Measurements from ENCODE around the gene SLCO3A1.
"Not testable (repeated sequence)": the region's sequence is repeated elsewhere in the genome, so short reads cannot be mapped to it uniquely, and the experiment has no call there.

Gene SLCO3A1

GRCh38 chr15:92070251-92070650, 216.7 kb downstream of the SLCO3A1 start:
- not testable (repeated sequence) for DNase-seq (ENCODE audit: low spot score)

- DNase-seq (ENCODE audit: low spot score), result no peak
Measured at GRCh38 chr15:92071045-92071634, 217.6 kb downstream of the SLCO3A1 start.

GRCh38 chr15:92073044-92073785, 219.7 kb downstream of the SLCO3A1 start:
- DNase-seq (ENCODE audit: low spot score), result no peak

- no peak for DNase-seq (ENCODE audit: low spot score)
Measured at GRCh38 chr15:92074101-92074500, 220.6 kb downstream of the SLCO3A1 start.

- DNase-seq (ENCODE audit: low spot score), result no peak
Measured at GRCh38 chr15:92074646-92075045, 221.1 kb downstream of the SLCO3A1 start.

- DNase-seq (ENCODE audit: low spot score), result no peak
Measured at GRCh38 chr15:92075764-92076163, 222.3 kb downstream of the SLCO3A1 start.

GRCh38 chr15:92076541-92076940, 223.0 kb downstream of the SLCO3A1 start:
- DNase-seq (ENCODE audit: low spot score), result no peak

GRCh38 chr15:92077353-92078085, 224.0 kb downstream of the SLCO3A1 start:
- peak; percentile 63 for DNase-seq (ENCODE audit: low spot score)

GRCh38 chr15:92078270-92078669, 224.8 kb downstream of the SLCO3A1 start:
- no peak for DNase-seq (ENCODE audit: low spot score)

GRCh38 chr15:92079047-92079446, 225.5 kb downstream of the SLCO3A1 start:
- DNase-seq (ENCODE audit: low spot score), result peak; percentile 15

GRCh38 chr15:92079647-92080255, 226.2 kb downstream of the SLCO3A1 start:
- DNase-seq (ENCODE audit: low spot score), result no peak

GRCh38 chr15:92082006-92082843, 228.7 kb downstream of the SLCO3A1 start:
- DNase-seq (ENCODE audit: low spot score), result peak; percentile 45

GRCh38 chr15:92083190-92083589, 229.7 kb downstream of the SLCO3A1 start:
- no peak for DNase-seq (ENCODE audit: low spot score)

- no peak for DNase-seq (ENCODE audit: low spot score)
Measured at GRCh38 chr15:92087211-92087610, 233.7 kb downstream of the SLCO3A1 start.

- DNase-seq (ENCODE audit: low spot score), result peak; percentile 68
Measured at GRCh38 chr15:92091155-92091734, 237.7 kb downstream of the SLCO3A1 start.

GRCh38 chr15:92092289-92093105, 239.0 kb downstream of the SLCO3A1 start:
- DNase-seq (ENCODE audit: low spot score), result no peak

GRCh38 chr15:92095693-92096092, 242.2 kb downstream of the SLCO3A1 start:
- no peak for DNase-seq (ENCODE audit: low spot score)

- peak; percentile 50 for DNase-seq (ENCODE audit: low spot score)
Measured at GRCh38 chr15:92097474-92098178, 244.1 kb downstream of the SLCO3A1 start.

GRCh38 chr15:92098869-92099268, 245.4 kb downstream of the SLCO3A1 start:
- DNase-seq (ENCODE audit: low spot score), result peak; percentile 18

GRCh38 chr15:92100301-92100700, 246.8 kb downstream of the SLCO3A1 start:
- no peak for DNase-seq (ENCODE audit: low spot score)

Measured in HuH-7 (cell line).